HepG2 (cell line): ENCODE data around the gene METTL1. TPM values are rescaled to one million over a fixed set of nuclear protein-coding genes. Genes with fewer than 3 reads are reported as not detected.

ENCODE experiments used
- AGO2 ChIP-seq: fragments of 200-400 bp; formaldehyde crosslinking; optimal IDR thresholded peaks from 2 replicates; pipeline ENCODE3; 2017; ENCODE audit warnings: mild to moderate bottlenecking, low read depth, low read length, moderate library complexity
- MTF2 ChIP-seq: sonication (generic); formaldehyde crosslinking; IDR thresholded peaks from 2 replicates; pipeline ENCODE4 v1.5.0; 2020; ENCODE audit warnings: missing genetic modification reagents, borderline replicate concordance
- RXRA ChIP-seq: sonication (generic); formaldehyde crosslinking; IDR thresholded peaks from 2 replicates; pipeline ENCODE4 v1.5.1; 2020; ENCODE audit warnings: missing genetic modification reagents
- ZBTB42 ChIP-seq: sonication (generic); formaldehyde crosslinking; IDR thresholded peaks from 2 replicates; pipeline ENCODE4 v1.5.0; 2020; ENCODE audit warnings: mild to moderate bottlenecking, missing genetic modification reagents
- ZNF136 ChIP-seq: sonication (generic); formaldehyde crosslinking; IDR thresholded peaks from 2 replicates; pipeline ENCODE4 v1.8.1; 2022; ENCODE audit warnings: low read depth, mild to moderate bottlenecking, moderate library complexity, missing genetic modification reagents
- ZNF547 ChIP-seq: sonication (generic); formaldehyde crosslinking; IDR thresholded peaks from 2 replicates; pipeline ENCODE4 v1.5.1; 2020; ENCODE audit warnings: mild to moderate bottlenecking, missing genetic modification reagents
- polyA plus RNA-seq, 8 experiments: library from polyadenylated mRNA; depleted of rRNA in 3 of 8; stranded (reverse) in 7 of 8; unstranded in 1 of 8; fragments of >200 nt; fragmentation: Illumina TruSeq in 4 of 8; extraction: Trizol in 4 of 8; gene quantifications; 2 replicates each; pipeline versions ENCODE4 v1.2.1 to v1.2.3, GENCODE V29; 2011 to 2016; ENCODE audit warnings: low read depth in 4 of 8, missing spikeins in 1 of 8, mixed read lengths in 1 of 8; ENCODE audit not compliant: insufficient read depth in 1 of 8
- total RNA-seq, 5 experiments: library from RNA; depleted of rRNA; stranded (reverse); fragments of >200 nt; fragmentation: Illumina TruSeq; extraction: Trizol; gene quantifications; 2 replicates each; pipeline ENCODE4 v1.2.3, GENCODE V29; 2016; ENCODE audit warnings: low read depth in 1 of 5
- TF ChIP-seq, protein P1 (sequence below): sonication (generic); formaldehyde crosslinking; IDR thresholded peaks from 2 replicates; pipeline ENCODE4 v1.4.0; 2020; ENCODE audit warnings: missing genetic modification reagents
- TF ChIP-seq, protein P2 (sequence below): sonication (generic); formaldehyde crosslinking; IDR thresholded peaks from 2 replicates; pipeline ENCODE4 v1.4.0; 2020; ENCODE audit warnings: missing genetic modification reagents
- TF ChIP-seq, protein P3 (sequence below): sonication (generic); formaldehyde crosslinking; IDR thresholded peaks from 2 replicates; pipeline ENCODE4 v1.5.0; 2020; ENCODE audit warnings: mild to moderate bottlenecking, missing genetic modification reagents
- TF ChIP-seq, protein P4 (sequence below): sonication (generic); formaldehyde crosslinking; IDR thresholded peaks from 2 replicates; pipeline ENCODE4 v1.5.1; 2020; ENCODE audit warnings: mild to moderate bottlenecking, missing genetic modification reagents, moderate library complexity
- TF ChIP-seq, protein P5 (sequence below): IDR thresholded peaks from 2 replicates; pipeline ENCODE4 v1.6.1; 2016; ENCODE audit warnings: low read depth, borderline replicate concordance

The METTL1 gene
- total and polyA plus RNA-seq, 2 of the 13 experiments (the other 11 are each of a cell fraction or from before 2014, with no cell fraction given) = 34.7 to 36.9 TPM

DNA sequence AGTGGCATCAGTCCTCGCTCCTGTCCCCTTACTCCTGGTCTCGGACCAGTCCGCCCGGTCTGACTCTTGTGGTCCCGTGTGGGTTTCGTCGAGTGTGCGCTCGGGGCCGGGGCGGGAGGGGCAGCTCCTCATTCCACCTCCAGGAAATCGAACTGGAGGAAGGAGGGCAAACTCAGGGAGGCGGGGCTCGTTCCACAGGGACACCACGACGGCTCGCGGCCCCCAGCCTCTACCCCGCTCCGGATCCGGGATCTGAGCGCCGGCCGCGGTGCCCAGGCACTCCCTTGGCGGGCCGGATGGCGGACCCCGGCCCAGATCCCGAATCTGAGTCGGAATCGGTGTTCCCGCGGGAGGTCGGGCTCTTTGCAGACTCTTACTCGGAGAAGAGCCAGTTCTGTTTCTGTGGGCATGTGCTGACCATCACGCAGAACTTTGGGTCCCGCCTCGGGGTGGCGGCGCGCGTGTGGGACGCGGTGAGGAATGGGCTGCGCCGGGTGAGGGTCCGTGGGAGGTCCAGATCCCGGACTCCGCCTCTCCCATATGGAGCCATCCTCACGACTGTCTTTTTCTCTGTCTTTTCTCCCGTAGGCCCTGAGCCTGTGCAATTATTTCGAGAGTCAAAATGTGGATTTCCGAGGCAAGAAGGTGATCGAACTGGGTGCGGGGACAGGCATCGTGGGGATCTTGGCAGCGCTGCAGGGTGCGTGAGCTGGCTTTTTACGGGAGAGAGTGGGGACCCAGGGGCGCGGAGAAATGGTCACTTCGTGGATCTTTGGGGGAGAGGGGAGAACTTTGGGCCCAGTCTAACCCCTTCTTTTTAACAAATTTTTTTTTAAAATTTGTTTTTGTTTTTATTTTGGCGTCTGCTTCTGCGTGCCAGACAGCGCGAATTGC is 771 bp upstream of the METTL1 start, which contains the start of gene EEF1AKMT3 (continued):
- TF ChIP-seq, protein P1, sequence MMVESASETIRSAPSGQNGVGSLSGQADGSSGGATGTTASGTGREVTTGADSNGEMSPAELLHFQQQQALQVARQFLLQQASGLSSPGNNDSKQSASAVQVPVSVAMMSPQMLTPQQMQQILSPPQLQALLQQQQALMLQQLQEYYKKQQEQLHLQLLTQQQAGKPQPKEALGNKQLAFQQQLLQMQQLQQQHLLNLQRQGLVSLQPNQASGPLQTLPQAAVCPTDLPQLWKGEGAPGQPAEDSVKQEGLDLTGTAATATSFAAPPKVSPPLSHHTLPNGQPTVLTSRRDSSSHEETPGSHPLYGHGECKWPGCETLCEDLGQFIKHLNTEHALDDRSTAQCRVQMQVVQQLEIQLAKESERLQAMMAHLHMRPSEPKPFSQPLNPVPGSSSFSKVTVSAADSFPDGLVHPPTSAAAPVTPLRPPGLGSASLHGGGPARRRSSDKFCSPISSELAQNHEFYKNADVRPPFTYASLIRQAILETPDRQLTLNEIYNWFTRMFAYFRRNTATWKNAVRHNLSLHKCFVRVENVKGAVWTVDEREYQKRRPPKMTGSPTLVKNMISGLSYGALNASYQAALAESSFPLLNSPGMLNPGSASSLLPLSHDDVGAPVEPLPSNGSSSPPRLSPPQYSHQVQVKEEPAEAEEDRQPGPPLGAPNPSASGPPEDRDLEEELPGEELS = 0 out of 2 replicates have a peak, but pooled peaks have one; percentile 13
- peak; percentile 38 for TF ChIP-seq AGO2
- no peak for TF ChIP-seq RXRA (CRISPR knock-in tag)
- TF ChIP-seq MTF2 (CRISPR knock-in tag) = no peak
- no peak for TF ChIP-seq ZNF136
- TF ChIP-seq, protein P2, sequence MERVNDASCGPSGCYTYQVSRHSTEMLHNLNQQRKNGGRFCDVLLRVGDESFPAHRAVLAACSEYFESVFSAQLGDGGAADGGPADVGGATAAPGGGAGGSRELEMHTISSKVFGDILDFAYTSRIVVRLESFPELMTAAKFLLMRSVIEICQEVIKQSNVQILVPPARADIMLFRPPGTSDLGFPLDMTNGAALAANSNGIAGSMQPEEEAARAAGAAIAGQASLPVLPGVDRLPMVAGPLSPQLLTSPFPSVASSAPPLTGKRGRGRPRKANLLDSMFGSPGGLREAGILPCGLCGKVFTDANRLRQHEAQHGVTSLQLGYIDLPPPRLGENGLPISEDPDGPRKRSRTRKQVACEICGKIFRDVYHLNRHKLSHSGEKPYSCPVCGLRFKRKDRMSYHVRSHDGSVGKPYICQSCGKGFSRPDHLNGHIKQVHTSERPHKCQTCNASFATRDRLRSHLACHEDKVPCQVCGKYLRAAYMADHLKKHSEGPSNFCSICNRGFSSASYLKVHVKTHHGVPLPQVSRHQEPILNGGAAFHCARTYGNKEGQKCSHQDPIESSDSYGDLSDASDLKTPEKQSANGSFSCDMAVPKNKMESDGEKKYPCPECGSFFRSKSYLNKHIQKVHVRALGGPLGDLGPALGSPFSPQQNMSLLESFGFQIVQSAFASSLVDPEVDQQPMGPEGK (CRISPR knock-in tag) = peak; percentile 46
- TF ChIP-seq, protein P3, sequence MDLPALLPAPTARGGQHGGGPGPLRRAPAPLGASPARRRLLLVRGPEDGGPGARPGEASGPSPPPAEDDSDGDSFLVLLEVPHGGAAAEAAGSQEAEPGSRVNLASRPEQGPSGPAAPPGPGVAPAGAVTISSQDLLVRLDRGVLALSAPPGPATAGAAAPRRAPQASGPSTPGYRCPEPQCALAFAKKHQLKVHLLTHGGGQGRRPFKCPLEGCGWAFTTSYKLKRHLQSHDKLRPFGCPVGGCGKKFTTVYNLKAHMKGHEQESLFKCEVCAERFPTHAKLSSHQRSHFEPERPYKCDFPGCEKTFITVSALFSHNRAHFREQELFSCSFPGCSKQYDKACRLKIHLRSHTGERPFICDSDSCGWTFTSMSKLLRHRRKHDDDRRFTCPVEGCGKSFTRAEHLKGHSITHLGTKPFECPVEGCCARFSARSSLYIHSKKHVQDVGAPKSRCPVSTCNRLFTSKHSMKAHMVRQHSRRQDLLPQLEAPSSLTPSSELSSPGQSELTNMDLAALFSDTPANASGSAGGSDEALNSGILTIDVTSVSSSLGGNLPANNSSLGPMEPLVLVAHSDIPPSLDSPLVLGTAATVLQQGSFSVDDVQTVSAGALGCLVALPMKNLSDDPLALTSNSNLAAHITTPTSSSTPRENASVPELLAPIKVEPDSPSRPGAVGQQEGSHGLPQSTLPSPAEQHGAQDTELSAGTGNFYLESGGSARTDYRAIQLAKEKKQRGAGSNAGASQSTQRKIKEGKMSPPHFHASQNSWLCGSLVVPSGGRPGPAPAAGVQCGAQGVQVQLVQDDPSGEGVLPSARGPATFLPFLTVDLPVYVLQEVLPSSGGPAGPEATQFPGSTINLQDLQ (CRISPR knock-in tag) = no peak
- TF ChIP-seq, protein P4, sequence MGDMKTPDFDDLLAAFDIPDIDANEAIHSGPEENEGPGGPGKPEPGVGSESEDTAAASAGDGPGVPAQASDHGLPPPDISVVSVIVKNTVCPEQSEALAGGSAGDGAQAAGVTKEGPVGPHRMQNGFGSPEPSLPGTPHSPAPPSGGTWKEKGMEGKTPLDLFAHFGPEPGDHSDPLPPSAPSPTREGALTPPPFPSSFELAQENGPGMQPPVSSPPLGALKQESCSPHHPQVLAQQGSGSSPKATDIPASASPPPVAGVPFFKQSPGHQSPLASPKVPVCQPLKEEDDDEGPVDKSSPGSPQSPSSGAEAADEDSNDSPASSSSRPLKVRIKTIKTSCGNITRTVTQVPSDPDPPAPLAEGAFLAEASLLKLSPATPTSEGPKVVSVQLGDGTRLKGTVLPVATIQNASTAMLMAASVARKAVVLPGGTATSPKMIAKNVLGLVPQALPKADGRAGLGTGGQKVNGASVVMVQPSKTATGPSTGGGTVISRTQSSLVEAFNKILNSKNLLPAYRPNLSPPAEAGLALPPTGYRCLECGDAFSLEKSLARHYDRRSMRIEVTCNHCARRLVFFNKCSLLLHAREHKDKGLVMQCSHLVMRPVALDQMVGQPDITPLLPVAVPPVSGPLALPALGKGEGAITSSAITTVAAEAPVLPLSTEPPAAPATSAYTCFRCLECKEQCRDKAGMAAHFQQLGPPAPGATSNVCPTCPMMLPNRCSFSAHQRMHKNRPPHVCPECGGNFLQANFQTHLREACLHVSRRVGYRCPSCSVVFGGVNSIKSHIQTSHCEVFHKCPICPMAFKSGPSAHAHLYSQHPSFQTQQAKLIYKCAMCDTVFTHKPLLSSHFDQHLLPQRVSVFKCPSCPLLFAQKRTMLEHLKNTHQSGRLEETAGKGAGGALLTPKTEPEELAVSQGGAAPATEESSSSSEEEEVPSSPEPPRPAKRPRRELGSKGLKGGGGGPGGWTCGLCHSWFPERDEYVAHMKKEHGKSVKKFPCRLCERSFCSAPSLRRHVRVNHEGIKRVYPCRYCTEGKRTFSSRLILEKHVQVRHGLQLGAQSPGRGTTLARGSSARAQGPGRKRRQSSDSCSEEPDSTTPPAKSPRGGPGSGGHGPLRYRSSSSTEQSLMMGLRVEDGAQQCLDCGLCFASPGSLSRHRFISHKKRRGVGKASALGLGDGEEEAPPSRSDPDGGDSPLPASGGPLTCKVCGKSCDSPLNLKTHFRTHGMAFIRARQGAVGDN (CRISPR knock-in tag) = peak; percentile 90
- peak; percentile 75; the same call in 1 of the 2 replicates for TF ChIP-seq ZNF547 (CRISPR knock-in tag)
- TF ChIP-seq ZBTB42 = 0 out of 2 replicates have a peak, but pooled peaks have one; percentile 15
- TF ChIP-seq, protein P5, sequence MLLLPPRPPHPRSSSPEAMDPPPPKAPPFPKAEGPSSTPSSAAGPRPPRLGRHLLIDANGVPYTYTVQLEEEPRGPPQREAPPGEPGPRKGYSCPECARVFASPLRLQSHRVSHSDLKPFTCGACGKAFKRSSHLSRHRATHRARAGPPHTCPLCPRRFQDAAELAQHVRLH = 0 out of 2 replicates have a peak, but pooled peaks have one; percentile 15
